ENCODE results near the gene ZNF350. TPM values are rescaled to one million over a fixed set of nuclear protein-coding genes. Genes with fewer than 3 reads are reported as not detected.

ZNF350 gene
- total and polyA plus RNA-seq, 2 of the 13 experiments (the other 11 are each of a cell fraction or from before 2014, with no cell fraction given), result 3.7 to 6.9 TPM

- Histone ChIP-seq H3K9ac (ENCODE audit: insufficient read depth, low read depth, low read length) (no peak overlapping the region), H3K9me3 (ENCODE audit: low read length) (peaks cover 74% of the 10 kb centered on the region), H3K4me2 (ENCODE audit: low read depth, low read length) (no peak overlapping the region), H3K27ac (ENCODE audit: extremely low read length, insufficient read depth, low read length) (no peak overlapping the region), H3K4me1 (ENCODE audit: insufficient read depth, low read length) (peaks cover 22% of the 10 kb centered on the region), H3K36me3 (replicated peaks in 1 of 2; ENCODE audit: control insufficient read depth in 1 of 2, insufficient read depth in 2 of 2, low read length in 2 of 2) (no peaks in the 10 kb centered on the region), H2AFZ (ENCODE audit: low read length) (no peak overlapping the region), H4K20me1 (ENCODE audit: insufficient read depth, low read length) (no peaks in the 10 kb centered on the region), H3K27me3 (ENCODE audit: control insufficient read depth in 1 of 2, insufficient read depth in 2 of 2, low read length in 2 of 2) (no peaks in the 10 kb centered on the region; a peak in 1 of 5 replicates), H3K4me3 (replicated peaks in 1 of 3; ENCODE audit: insufficient read depth in 1 of 3, low read depth in 2 of 3, low read length in 3 of 3) (no peak overlapping the region), H3K79me2 (ENCODE audit: insufficient read depth, low read length) (no peaks in the 10 kb centered on the region)
- POLR2A ChIA-PET, result no interaction called here
- no peak for FAIRE-seq
- WGBS (ENCODE audit: low lambda C conversion rate), result 44% methylated on average over 7 of the region's 8 CpGs
- DNase-seq (ENCODE audit: low spot score), result no peak
- in situ Hi-C loops (cut with HindIII; ENCODE audit: extremely low pct_ligation_motif_present, low pct_unique_long_range_greater_than_20kb) (no loop called here), intact Hi-C loops (cut with micrococcal nuclease; ENCODE audit: unreplicated experiment) (loop anchor here (10.0 kb wide), 1 partner anchor 83 kb away; the partner anchor contains the start of gene ZNF615)
- ATAC-seq, result no peak
- no TSS peak for BruUV-seq (replicated peaks)
- CTCF ChIA-PET (ENCODE audit: low intra/inter-chr PET ratio, low total read pairs), result no interaction called here
- peak; percentile 88; the same call in 1 of the 2 replicates for TF ChIP-seq SETDB1 (CRISPR knock-in tag; IDR thresholded peaks at IDR 0.05; ENCODE audit: borderline replicate concordance)
- no peak for TF ChIP-seq ZNF337 (CRISPR knock-in tag; IDR thresholded peaks at IDR 0.05; ENCODE audit: borderline replicate concordance, low read depth)
- TF ChIP-seq ZNF776 (CRISPR knock-in tag; IDR thresholded peaks at IDR 0.05), result no peak
- TF ChIP-seq PRMT3 (CRISPR knock-in tag; IDR thresholded peaks at IDR 0.05; ENCODE audit: borderline replicate concordance, low read depth), result no peak
- no peak for TF ChIP-seq ZBTB46 (CRISPR knock-in tag; IDR thresholded peaks at IDR 0.05; ENCODE audit: borderline replicate concordance)
- TF ChIP-seq HOXA5 (CRISPR knock-in tag; IDR thresholded peaks at IDR 0.05), result no peak
- TF ChIP-seq MATR3 (CRISPR knock-in tag; IDR thresholded peaks at IDR 0.05), result no peak
- TF ChIP-seq ZNF280D (CRISPR knock-in tag; IDR thresholded peaks at IDR 0.05), result peak; percentile 55; the same call in 1 of the 2 replicates
- TF ChIP-seq ZNF709 (CRISPR knock-in tag; IDR thresholded peaks at IDR 0.05), result no peak
- TF ChIP-seq NCOR1 (IDR thresholded peaks at IDR 0.05; ENCODE audit: borderline replicate concordance, low read length), result peak; percentile 45
- TF ChIP-seq SMARCE1 (IDR thresholded peaks at IDR 0.05; ENCODE audit: borderline replicate concordance), result no peak
- no peak for TF ChIP-seq GLMP (CRISPR knock-in tag; IDR thresholded peaks at IDR 0.05; ENCODE audit: borderline replicate concordance)
- no peak for TF ChIP-seq SCMH1 (CRISPR knock-in tag; IDR thresholded peaks at IDR 0.05; ENCODE audit: borderline replicate concordance)
- no peak for TF ChIP-seq FOXK1 (CRISPR knock-in tag; IDR thresholded peaks at IDR 0.05; ENCODE audit: borderline replicate concordance, low read depth)
- no peak for TF ChIP-seq UBTF (CRISPR knock-in tag; IDR thresholded peaks at IDR 0.05)
- no peak for TF ChIP-seq SRF (IDR thresholded peaks at IDR 0.05; ENCODE audit: low read depth, low read length)
- no peak for TF ChIP-seq ZNF264 (CRISPR knock-in tag; IDR thresholded peaks at IDR 0.05)
Observed at GRCh38 chr19:51921949-51922348, 64.7 kb downstream of the ZNF350 start.

Measured in HepG2 (cell line).